KOPT-K1 (cell line): ENCODE data around the gene CD44.
"Not testable (repeated sequence)": the region's sequence is repeated elsewhere in the genome, so short reads cannot be mapped to it uniquely, and the experiment has no call there.

Source experiments
- H3K27ac ChIP-seq: fragments of 200-600 bp; sonication (generic); 2 replicates; pipeline ENCODE4 v1.5.1; 2016; ENCODE audit warnings: antibody characterized with exemption, mild to moderate bottlenecking, low read depth, low read length; ENCODE audit not compliant: poor library complexity, severe bottlenecking
- H3K36me3 ChIP-seq: fragments of 200-600 bp; sonication (generic); 2 replicates; pipeline ENCODE4 v1.5.1; 2017; ENCODE audit warnings: antibody characterized with exemption, mild to moderate bottlenecking, low read length, moderate library complexity; ENCODE audit not compliant: insufficient read depth
- H3K9me3 ChIP-seq: fragments of 200-600 bp; sonication (generic); 2 replicates; pipeline ENCODE4 v1.5.1; 2017; ENCODE audit warnings: antibody characterized with exemption, low read length, mild to moderate bottlenecking; ENCODE audit not compliant: insufficient read depth, poor library complexity, severe bottlenecking

CD44 gene

DNA sequence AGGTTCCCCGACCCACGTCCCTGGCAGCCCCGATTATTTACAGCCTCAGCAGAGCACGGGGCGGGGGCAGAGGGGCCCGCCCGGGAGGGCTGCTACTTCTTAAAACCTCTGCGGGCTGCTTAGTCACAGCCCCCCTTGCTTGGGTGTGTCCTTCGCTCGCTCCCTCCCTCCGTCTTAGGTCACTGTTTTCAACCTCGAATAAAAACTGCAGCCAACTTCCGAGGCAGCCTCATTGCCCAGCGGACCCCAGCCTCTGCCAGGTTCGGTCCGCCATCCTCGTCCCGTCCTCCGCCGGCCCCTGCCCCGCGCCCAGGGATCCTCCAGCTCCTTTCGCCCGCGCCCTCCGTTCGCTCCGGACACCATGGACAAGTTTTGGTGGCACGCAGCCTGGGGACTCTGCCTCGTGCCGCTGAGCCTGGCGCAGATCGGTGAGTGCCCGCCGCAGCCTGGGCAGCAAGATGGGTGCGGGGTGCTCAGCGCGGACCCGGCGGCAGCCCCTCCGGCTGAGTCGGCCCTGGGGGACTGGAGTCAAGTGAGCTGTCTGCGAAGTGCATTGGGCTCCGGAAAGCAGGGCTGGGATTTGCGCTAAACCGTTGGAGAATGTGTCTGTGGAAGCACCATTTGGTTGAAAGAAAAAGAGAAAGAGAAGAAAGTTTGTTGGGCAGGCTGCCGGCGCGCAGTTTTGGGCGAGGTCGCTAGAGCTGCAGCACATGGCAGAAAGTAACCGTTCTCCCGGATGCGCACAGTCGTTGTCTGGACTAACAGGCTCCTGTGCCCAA is at the start of gene CD44:
TSS of gene CD44 (plus strand) at position 229 of the 779 bp plus-strand sequence. CDS start at position 362, 133 bp downstream.
- Histone ChIP-seq H3K9me3 (no peaks in the 10 kb centered on the region), H3K27ac (peak within 1 kb of the TSS; percentile 55), H3K36me3 (no peaks in the 10 kb centered on the region)

DNA sequence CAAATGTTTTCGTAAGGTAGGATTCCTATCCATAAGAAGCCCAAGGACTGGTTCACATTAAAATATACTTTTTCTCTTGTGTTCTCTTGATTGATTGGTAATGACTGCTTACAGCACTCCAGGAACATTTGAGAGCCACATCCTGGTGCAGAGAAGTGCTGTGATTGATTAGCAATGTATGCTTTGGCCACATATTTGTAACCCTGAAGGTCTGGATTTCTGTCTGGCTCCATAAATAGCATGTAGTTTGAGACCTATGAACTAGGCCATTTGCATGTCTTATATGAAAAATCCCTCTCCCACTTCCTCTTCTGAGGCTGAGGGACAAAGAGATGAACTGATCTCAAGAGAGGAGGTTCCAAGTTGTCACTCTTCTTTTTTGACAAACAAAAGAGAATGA is 49.3 kb upstream of the CD44 start:
- H3K27ac ChIP-seq = no peak overlapping the region
- H3K36me3 ChIP-seq = no peaks in the 10 kb centered on the region
- no peaks in the 10 kb centered on the region for H3K9me3 ChIP-seq

- Histone ChIP-seq H3K36me3 (no peaks in the 10 kb centered on the region), H3K9me3 (no peaks in the 10 kb centered on the region), H3K27ac (no peak overlapping the region)
These were observed 48.8 kb upstream of the CD44 start for GRCh38 chr11:35090125-35090524.

DNA sequence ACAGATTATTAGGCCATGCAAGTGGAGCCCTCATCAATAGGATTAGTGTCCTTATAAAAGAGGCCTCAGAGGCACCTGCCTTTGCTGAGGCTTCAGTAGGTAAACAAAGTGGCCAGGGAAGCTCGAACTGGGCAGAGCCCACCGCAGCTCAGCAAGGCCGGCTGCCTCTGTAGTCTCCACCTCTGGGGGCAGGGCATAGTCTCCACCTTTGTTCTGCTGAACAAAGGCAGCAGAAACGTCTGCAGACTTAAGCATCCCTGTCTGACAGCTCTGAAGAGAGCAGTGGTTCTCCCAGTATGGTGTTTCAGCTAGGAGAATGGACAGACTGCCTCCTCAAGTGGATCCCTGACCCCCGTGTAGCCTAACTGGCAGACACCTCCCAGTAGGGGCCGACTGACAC is 48.0 kb upstream of the CD44 start:
- not testable (repeated sequence) for H3K27ac ChIP-seq, H3K36me3 ChIP-seq, H3K9me3 ChIP-seq

GRCh38 chr11:35096723-35097122 is 42.2 kb upstream of the CD44 start:
- Histone ChIP-seq H3K9me3 (no peaks in the 10 kb centered on the region), H3K36me3 (no peaks in the 10 kb centered on the region), H3K27ac (no peak overlapping the region)

- Histone ChIP-seq H3K9me3 (no peaks in the 10 kb centered on the region), H3K27ac (no peak overlapping the region)
These were observed 41.0 kb upstream of the CD44 start for GRCh38 chr11:35097814-35098455.

GRCh38 chr11:35098855-35099254 is 40.1 kb upstream of the CD44 start:
- no peak overlapping the region for H3K27ac ChIP-seq
- H3K9me3 ChIP-seq = no peaks in the 10 kb centered on the region
- H3K36me3 ChIP-seq = no peaks in the 10 kb centered on the region

More at GRCh38 chr11:35097814-35098455, 41.0 kb upstream of the CD44 start:
- no peaks in the 10 kb centered on the region for H3K36me3 ChIP-seq

GRCh38 chr11:35099278-35100012 is 39.5 kb upstream of the CD44 start:
- no peak overlapping the region for H3K27ac ChIP-seq
- no peaks in the 10 kb centered on the region for H3K9me3 ChIP-seq
- H3K36me3 ChIP-seq = no peaks in the 10 kb centered on the region

DNA sequence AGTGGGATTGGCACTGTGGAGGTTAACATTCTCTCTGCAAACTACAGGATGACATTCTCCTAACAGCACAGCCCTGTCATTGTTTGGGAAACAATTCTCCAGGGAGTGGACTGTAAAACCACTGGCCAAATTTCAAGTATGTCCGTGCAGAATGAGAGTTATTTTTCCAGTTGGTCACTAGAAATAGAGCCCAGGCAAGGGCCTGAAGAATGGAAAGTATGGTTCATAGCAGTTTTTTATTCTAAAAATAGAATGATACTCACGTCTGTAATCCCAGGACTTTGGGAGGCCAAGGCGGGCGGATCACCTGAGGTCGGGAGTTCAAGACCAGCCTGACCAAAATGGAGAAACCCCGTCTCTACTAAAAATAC is 39.0 kb upstream of the CD44 start:
- H3K27ac ChIP-seq = no peak overlapping the region
- no peaks in the 10 kb centered on the region for H3K36me3 ChIP-seq
- H3K9me3 ChIP-seq = no peaks in the 10 kb centered on the region

GRCh38 chr11:35101223-35101622 is 37.7 kb upstream of the CD44 start:
- no peak overlapping the region for H3K27ac ChIP-seq
- H3K9me3 ChIP-seq = no peaks in the 10 kb centered on the region
- no peaks in the 10 kb centered on the region for H3K36me3 ChIP-seq

DNA sequence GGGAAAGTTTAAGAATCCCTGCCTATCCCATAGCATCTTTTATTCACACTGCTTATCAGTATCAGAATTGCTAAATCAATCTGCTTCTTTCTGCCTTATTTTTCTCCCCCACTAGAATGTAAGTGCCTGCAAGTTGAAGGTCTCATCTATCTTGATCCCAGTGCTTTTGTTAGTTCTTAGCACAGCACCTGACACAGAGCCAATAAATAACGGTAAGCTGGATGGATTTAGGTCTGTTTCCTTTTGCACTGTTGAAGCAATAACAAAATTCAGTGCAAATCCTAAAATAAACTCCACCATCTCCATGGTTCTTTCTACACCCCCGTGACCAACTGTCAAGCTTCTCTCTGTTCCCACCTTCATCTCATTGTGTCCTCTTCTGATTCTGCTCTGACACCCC is 36.7 kb upstream of the CD44 start:
- Histone ChIP-seq H3K36me3 (no peaks in the 10 kb centered on the region), H3K27ac (no peak overlapping the region)

GRCh38 chr11:35103366-35104208 is 35.4 kb upstream of the CD44 start:
- H3K36me3 ChIP-seq = no peaks in the 10 kb centered on the region
- no peaks in the 10 kb centered on the region for H3K9me3 ChIP-seq
- no peak overlapping the region for H3K27ac ChIP-seq

More for the DNA sequence above, 36.7 kb upstream of the CD44 start:
- H3K9me3 ChIP-seq = no peaks in the 10 kb centered on the region

- Histone ChIP-seq H3K27ac (no peak overlapping the region), H3K9me3 (no peaks in the 10 kb centered on the region), H3K36me3 (no peaks in the 10 kb centered on the region)
These were observed 34.3 kb upstream of the CD44 start for GRCh38 chr11:35104655-35105054.

- H3K9me3 ChIP-seq = no peaks in the 10 kb centered on the region
- no peaks in the 10 kb centered on the region for H3K36me3 ChIP-seq
- H3K27ac ChIP-seq = no peak overlapping the region
These were observed 33.5 kb upstream of the CD44 start for GRCh38 chr11:35105319-35106079.
